NCI-H510A treated with DMSO at 0.1 percent for 48 hours (cell line): ENCODE data around the gene ITPR2.
"Not testable (repeated sequence)": the region's sequence is repeated elsewhere in the genome, so short reads cannot be mapped to it uniquely, and the experiment has no call there.

Experiments
- DNase-seq: peaks from one replicate; lab custom pipeline; 2025; lab: John Stamatoyannopoulos, UW

ITPR2 gene

DNA sequence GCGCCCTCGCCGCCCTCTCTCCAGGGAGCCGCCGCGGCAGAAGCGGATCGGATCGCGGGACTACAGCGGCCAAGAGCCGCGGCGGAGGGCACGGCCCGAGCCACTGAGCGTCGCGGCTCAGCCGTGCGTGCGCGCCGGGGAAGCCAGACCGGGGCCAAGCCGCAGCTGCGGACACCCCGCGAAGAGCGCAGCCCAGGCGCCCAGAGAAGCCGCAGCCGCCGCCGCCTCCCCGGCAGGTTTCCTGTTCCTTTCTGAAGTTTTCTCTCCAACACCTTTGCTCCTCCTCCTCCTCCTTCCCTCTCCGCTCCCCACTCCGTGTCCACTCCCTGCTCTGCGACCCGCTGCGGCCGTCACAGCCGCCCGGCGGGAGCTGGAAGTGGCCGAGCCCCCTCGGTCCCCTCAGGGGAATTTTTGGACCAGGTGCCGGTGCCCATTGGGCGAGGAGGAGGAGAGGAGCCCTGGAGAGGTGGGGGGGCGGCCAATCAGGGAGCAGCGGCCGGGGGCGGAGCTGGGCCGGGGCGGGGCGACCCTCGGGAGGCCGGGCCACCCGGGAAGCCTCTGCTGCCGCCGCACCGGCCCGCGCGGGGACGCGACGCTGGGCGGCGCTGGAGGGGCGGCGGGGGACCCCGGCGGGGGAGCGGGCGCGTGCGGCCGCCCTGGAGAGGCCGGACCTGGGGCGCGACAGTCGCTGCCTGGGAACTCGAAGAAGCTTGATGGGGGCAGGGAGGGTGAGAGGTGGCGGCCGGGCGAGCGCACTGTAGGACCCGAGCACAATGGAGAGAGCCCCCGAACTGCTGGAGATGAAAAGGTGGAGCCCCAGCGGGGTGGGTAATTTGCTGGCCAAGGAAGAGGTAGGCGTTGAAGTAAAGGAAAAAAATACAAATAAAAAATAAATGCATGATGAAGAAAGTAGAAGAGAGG lies at the start of gene ITPR2:
Gene ITPR2 (minus strand): TSS at position 373 of the 921 bp plus-strand sequence. CDS start 413 bp downstream, outside the sequence.
- peak; percentile 90 for DNase-seq

DNA sequence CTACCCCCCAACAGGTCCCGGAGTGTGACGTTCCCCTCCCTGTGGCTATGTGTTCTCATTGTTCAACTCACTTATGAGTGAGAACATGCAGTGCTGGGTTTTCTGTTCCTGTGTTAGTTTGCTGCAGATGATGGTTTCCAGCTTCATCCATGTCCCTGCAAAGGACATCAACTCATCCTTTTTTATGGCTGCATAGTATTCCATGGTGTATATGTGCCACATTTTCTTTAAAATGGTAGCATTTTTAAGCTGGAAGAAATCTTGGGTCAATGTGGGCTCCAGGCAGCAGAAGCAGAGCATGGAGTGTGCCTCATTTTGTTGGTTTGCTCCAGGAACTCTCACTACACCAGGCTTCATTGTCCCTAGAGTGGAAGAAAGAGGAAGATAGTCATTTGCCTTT lies 47.6 kb upstream of the ITPR2 start:
- no peak for DNase-seq

DNA sequence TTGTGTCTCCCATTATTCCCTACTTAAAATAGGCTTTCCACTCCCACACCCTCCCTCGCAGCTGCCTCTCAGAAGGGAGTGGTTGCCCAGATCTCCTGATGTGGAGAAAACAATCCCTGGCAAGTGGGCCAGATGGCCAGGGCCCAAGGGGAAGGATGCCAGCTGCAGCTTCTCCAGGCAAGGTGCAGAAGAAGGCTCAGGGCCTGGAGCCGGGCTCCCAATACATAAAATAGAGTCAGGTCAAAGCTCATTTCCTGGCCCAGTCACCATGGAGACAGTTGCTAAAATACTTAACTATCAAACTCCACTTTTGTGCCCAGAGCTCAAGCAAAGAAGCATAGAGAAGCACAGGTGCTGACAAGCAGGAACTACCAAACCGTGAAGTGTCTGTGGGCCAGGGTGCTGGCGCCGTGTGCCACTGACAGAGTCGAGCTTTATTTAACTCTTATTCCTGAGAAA lies 45.7 kb upstream of the ITPR2 start:
- peak; percentile 58 for DNase-seq

DNA sequence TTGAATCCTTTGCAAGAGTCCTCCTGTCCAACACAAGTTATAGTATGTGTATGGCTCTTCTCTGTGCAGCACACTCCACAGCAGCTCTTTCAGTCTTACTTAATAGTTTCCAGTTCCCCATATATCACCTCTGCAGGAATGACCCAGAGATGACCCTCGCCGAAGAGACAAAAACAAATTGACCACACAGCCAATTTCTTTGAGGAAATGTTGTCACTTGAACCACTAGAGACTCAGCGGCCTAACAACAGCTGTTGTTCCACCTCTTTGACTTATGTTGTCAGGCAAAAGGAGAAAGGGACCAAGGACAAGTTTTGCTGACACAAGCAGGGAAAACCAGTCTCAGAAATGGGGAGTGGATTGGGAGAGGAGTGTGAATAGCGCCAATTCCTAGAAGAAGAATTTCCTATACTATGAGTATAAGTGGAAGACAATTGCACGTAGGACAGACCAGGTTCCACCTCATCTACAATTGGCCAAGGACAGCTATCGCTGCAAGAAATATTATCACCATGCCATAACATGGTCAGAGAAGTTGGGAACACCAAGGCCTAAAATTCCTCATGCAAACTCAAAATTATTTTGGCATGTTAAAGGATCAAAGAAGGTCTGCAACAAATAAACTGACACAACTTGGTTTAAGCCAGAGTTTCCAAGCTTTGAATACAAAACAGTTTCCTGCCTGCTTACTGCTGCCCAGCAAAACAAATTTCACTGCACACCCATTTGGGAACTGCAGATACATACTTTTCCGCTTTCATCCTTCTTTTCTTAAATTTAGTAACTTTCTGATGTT lies 41.7 kb upstream of the ITPR2 start:
- no peak for DNase-seq

DNA sequence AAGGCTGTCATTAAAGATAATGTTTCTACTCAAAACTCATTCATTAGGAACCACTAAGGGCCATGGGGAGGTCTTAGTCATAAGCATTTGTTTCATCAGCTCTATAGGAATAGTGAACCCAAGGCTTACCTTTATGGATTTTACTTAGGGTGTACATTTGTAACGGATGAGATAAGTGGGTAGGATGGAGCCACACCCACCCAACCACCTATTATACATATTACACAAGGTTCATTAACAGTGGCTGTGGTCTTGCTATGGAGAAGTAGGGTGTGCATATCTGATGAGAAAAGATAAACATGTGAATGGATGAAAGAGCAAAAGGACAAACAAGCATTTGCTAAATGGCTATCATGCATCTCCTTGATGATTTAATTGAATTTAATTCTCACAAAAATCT lies 39.6 kb upstream of the ITPR2 start:
- DNase-seq, result no peak

DNA sequence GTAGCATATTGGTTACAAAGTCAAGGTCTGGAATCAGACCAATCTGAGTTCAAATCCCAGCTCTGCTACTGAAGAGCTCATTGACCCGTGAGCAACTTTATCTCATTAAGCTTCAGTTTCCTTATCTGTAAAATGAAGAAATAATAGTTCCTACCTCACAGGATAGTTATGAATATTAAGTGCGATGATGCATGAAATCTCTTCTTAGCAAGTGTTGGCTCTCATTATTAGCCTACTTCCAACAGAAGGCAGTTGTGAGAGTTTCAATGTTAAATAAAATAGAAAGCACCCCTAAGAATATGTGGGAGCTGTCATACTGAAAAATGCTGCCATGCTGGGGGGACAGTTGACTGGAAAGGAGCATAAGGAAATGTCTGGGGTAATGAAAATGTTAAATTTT lies 39.0 kb upstream of the ITPR2 start:
- DNase-seq, result no peak

DNA sequence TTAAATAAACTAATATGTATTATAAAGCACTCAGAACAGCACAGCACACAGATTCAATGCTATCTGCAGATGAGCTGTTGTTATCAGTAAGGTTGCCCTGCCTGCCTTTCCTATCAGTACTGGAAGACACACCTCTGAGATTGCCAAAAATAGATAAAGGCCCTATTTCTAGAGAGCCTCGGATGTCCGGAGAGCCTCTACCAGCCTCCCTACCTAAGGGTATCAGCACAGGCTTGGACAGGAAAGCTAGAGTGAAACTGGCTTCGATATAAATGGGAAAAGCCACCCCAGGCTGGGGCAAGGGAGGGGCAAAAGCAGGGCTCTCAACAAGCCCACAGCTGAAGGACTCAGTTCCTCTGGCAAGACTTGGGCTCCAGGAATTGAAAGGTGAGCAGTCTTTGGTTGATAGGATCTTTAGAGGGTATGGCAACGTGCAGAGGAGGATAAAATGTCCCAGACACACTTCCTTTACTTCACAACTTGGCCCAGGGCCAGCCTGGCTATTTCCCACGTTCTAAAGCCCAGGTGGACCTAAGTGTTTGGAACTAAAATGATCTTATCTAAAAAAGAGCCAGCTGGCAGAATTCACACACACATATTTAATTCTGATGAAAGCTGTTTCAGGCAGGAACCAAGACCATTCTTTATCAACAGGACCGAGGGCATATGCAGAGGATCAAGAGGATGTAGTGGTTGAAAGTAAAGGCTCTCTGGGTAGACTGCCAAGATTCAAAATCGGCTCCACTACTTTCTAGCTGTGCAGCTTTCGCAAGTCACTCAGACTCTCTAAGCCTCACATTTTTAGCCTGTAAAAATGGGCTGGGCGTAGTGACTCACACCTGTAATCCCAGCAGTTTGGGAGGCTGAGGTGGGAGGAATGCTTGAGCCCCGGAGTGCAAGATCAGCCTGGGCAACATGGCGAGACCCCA lies 37.8 kb upstream of the ITPR2 start:
- DNase-seq, result peak; percentile 47

DNA sequence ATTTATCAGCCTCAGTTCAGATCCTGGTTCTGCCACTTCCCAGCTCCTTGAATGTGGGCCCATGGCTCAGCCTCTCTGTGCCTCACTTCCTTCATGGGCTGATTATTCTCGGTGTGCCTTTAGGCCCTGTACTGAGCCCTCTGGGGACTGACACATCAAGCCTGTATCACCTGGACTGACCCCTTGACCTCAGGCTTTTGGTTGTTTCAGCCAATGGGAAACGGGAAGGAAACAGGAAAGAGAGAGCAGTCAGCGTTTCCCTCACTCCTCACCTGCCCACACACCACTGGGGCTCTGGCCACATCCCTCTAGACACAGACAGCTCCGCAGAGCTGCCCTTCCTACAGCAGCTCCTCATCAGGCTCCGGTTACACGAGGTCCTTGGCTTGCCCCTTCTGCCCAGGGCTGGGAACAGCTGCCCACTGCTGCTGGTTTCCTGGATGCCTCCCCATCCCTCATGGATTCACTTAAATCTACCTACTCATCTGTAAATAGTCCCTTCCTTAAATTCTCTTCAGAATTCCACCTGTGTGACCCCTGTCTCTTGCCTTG lies 37.0 kb upstream of the ITPR2 start:
- peak; percentile 27 for DNase-seq

DNA sequence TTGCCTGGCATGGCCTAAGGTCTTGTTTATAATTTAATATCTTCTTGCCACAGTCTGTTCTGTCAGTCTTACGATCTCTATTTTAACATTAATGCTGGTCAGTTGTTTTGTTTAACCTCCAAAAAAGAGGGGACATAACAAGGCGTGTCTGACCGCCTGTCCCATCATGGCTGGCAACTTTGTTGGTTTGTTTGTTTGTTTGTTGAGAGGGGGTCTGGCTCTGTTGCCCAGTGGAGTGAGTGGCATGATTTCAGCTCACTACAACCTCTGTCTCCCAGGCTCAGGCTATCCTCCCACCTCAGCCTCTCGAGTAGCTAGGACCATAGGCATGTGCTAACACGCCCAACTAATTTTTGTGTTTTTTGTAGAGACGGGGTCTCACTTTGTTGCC lies 36.1 kb upstream of the ITPR2 start:
- no peak for DNase-seq

DNA sequence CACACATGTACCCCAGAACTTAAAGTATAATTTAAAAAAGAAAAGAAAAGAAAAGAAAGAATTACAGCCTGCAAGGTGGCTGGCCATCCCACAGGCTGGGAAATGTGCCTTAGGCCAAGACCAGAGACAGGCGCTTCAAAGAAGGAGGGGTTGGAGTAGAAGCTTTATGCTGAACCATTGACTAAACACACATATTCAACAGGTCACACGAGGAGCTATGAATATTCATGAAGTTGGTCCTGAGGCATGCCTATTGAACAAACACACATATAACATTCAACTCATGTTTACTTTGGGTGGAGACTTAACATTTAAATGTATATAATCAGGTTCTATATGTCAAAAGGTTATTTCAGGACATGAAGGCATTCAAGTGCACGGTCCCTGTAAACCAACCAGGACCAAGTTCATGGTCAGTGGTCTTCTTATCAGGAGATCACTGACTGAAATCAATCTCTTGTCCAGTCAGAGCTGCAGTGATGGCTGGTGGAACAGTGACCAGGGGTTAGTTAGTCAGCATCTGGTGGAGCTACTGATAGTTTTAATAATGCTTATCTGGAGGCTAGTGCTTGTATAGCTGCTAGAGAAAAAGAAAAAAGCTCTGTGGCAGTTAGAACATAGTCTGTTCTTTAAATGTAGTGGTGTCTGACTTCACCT lies 35.6 kb upstream of the ITPR2 start:
- DNase-seq, result no peak

DNA sequence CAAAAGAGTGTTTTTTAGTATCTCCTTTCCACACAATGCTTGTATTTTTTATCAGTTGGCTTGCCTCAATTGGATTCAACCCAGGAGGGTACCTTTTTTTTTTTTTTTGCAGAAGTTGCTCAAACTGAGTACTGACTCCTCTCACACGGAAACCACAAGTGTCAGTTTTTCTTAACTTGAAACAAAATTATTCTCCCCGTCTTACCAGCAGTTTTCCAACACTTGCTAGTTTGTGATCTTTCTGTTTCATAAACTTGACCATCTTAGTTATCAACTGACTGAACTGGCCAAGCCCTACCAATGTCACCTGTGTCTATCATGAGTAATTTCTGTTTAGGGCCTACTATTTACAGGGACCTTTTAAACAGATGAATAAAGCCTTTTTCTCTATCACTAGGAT lies 34.1 kb upstream of the ITPR2 start:
- no peak for DNase-seq

DNA sequence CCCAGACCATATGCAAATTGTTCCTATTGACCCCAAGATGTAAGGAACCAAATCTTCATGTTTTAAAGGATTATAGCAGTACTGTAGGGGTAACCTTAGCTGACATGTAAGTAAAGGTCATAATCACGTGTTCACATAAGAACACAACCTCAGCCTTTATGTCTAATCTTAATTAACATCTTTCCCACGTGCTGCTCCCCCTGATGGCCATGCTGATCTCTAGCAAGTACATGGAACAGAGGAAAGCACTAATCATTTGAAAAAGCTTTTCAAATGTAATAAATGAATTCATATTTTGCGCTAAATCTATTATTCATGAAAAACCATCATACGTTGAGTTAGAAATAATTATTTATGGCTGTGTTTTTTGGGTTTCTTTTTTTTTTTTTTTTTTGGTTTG lies 30.5 kb upstream of the ITPR2 start:
- DNase-seq, result no peak

DNA sequence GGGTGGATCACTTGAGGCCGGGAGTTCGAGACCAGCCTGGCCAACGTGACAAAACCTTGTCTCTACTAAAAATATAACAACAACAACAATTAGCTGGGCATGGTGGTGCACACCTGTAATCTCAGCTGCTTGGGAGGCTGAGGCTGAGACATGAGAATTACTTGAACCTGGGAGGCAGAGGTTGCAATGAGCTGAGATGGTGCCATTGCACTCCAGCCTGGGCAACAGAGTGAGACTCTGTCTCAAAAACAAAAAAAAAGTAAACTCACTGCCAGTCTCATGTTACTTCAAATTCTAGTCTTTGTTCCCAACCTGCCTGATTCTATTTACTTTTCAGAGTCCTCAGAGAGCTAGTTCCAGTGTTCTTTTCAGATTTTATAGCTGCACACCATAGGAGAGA lies 29.8 kb upstream of the ITPR2 start:
- DNase-seq, result not testable (repeated sequence)

DNA sequence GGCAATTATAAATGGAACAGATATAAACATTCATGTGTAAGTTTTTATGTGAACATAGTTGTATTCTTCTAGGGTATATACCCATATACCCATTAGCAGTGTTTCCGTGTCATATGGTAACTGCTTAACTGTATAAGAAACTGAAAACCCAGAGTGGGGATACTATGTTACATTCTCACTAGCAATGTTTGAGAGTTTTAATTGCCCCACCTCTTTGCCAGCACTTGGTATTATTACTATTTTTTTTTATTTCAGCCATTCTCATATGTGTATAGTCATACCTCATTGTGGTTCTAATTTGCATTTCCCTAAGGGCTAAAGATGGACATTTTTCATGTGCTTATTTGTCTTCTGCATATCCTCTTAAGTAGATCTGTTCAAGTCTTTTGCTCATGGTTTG lies 28.7 kb upstream of the ITPR2 start:
- DNase-seq, result no peak

DNA sequence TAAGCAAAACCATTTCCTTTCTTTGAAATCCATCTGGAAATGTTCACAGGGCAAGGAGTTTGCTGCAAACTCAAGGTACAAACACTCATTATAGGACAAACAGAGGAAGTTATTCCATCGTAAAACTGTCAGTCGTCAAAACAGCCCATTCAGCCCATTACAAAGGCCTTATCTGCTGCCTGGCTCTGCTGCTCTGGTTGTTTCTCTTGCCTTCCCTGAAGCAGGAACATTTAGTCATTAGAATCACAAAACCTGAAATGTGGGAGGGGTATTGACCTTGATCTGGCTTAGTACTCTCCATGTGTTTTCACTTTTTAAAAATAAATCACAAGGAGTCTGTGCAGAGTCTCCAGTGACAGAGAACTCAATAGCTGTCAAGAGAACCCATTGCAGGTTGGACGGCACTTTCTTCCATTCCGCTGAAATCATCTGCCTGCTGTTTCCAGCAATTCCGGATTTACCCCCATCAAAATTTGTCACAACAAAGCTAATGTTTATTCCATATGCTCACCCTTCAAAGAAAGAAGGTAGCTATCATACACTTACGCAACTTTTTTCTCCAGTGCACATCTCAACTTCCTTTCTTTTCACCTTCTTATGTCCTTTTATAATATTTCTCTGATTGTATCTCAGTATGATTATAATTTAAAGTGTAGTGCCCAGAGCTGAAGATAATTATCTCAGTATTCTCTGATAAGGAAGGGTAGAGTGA lies 24.6 kb upstream of the ITPR2 start:
- no peak for DNase-seq

DNA sequence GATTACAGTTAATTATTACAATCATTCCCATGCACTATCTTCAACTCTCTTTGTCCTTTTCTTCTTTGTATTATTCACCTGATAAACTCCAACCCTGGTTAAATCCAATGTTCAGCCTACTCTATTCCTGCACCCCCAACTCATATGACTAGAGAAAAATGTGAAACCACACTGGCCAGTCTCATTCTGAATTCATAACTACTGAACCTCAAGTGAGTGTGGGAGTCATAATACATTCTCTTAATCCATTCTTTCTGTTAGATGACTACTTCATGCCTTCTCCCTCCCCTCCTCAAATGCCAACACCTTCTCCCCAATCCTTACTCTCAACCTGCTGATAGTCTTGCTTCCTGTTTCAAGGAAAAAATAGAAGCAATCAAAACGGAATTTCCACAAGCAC lies 22.3 kb upstream of the ITPR2 start:
- no peak for DNase-seq

DNA sequence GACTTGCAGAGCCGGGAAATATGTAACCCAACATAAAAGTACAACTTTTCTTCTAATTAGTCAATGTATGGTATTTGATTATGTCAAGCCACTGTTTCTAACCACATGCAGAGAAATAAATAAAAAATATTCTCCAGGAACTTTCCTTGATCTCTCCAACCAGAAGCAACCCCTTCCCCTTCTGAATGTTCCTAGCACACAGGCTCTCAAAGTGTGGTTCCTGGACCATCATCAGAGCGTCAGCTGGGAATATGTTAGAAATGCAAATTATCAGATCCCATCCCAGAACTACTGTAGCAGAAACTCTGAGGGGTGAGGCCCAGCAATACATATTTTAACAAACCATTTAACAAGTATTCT lies 21.0 kb upstream of the ITPR2 start:
- DNase-seq, result no peak

DNA sequence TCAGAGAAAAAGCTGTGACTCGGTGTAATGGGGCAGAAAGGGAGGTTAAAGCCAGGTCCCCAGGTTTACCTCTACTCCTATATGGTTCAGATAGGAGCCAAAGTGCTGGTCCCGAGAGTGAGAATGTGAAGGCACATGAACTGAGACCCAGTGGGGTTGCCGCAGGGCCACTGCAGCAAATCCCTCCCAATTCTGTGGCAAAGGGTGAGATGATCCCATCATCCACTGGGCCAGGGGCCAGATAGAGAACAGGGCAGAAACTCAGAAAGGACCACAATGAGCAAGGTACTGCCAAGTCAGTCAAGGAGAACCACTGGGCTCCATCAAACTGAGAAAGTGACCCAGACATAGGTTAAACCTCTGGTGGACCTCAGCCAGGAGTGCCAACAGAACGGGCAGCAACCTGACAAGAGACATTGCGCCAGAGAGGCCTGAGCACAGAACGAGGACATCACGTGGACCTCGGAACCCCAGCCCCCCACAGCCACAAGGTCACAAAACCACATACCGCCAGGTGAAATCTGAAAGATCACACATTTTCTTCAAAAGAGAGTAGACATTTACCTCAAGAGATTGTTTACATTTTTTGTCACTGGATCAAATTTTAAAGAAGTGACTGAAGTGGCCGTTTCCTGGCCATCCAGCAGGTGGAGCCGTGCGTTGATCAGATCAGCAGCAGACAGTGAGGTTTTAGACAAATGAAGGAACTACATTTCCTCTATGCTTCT lies 20.5 kb upstream of the ITPR2 start:
- peak; percentile 85 for DNase-seq

DNA sequence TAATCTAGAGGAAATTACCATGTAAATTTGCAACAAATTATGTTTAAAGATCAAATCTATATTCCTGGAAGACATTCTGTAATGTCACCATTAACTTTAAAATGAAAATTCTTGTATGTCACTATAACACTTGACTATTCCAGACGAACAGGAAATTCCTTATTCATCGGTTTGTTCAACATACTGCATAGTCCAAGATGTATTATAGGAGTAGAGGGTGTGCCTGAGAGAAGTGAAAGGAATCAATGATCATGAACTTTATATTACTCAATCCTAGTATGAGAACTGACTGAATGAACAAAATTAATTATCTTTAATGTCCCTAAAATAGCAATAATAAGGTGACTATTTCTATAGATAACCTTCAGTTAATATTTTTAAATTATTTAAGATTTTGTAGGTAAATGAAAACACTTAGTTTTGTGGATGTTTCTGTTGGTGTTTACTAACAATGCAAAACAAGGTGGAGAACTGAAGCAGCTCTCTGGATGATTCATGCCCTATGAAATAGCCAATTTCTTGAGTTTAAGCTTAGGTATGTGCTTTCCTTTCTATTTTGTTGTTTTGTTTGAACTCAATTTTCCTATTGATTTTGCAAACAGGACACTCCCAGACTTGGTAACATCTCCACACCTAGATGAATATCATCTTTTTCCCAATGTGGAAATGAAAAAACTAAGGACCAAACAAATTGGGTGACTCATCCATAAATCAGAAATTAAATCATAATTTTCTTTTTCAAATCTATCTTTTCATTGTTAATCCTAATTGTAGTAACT lies 18.2 kb upstream of the ITPR2 start:
- DNase-seq, result no peak
